MV-4-11 (cell line): ENCODE results near the gene KIF2C.
A peak's percentile ranks its signal among the peaks of the same experiment; 100 is the strongest.
"Not testable (repeated sequence)": the region's sequence is repeated elsewhere in the genome, so short reads cannot be mapped to it uniquely, and the experiment has no call there.

Source experiments
- DNase-seq: peaks from one replicate; lab custom pipeline; 2025; lab: John Stamatoyannopoulos, UW

The KIF2C gene

GRCh38 chr1:44719318-44719717 lies 20.3 kb upstream of the KIF2C start:
- no peak for DNase-seq

DNA sequence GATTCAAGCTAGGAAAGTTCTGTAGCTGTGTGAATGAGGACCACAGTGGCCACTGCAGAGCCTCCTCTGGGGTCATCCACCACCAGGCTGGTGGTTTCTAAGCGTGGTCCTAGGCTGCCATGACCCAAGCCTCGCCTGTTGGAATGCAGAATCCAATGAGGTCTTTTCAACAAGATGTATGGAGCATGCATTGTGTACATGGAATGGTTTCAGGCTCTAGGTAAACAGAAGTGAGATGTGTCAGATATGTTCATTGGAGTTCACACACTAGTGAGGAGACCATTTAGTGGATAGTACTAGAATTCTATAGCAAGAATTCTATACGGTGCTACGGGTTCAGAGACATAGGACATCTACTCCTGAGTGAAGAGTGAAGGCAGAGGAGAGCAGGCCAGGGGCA lies 19.4 kb upstream of the KIF2C start:
- DNase-seq, result no peak

GRCh38 chr1:44721485-44722361 lies 17.9 kb upstream of the KIF2C start:
- DNase-seq, result peak; percentile 100

GRCh38 chr1:44723064-44723463 lies 16.6 kb upstream of the KIF2C start:
- no peak for DNase-seq

GRCh38 chr1:44723496-44724295 lies 15.9 kb upstream of the KIF2C start:
- peak; percentile 99 for DNase-seq

DNA sequence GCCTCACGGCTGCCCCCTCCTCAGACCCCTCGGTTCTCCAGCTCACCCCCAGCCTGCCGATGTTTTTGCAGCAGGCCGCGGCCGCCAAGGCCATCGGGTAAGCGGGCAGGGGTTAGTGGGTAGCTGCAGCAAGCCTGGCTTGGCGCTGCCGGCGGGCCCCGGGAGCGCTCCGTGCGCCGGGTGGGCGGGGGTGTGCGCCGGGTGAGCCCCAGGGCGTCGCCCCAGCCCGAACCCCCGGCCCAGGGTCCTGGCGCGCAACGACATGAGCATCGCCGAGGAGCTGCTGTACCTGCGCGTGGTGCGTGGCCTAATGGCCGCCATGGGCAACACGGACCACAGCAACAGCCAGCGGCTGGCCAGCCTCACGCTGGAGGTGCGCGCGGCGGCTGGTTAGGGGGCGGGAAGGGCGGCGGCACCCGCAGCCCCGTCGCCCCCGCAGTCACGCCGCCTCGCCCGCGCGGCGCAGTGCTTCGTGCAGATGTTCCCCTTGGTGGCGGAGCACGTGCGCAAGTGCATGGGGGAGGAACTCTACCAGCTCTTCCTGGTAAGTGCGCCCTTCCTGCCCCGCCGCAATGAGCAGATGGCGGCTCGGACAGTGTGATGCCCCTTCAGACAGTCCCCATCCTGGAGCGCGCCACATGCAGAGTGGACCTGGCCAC lies 15.2 kb upstream of the KIF2C start:
- peak; percentile 9 for DNase-seq

- DNase-seq, result no peak
Observed at GRCh38 chr1:44724955-44725698, 14.5 kb upstream of the KIF2C start.

GRCh38 chr1:44730741-44731512 lies 8.7 kb upstream of the KIF2C start, which contains the start of gene RNU5D-1:
Gene RNU5D-1, minus strand, starts transcription at chr1:44731170.
- DNase-seq, result peak; percentile 100

DNA sequence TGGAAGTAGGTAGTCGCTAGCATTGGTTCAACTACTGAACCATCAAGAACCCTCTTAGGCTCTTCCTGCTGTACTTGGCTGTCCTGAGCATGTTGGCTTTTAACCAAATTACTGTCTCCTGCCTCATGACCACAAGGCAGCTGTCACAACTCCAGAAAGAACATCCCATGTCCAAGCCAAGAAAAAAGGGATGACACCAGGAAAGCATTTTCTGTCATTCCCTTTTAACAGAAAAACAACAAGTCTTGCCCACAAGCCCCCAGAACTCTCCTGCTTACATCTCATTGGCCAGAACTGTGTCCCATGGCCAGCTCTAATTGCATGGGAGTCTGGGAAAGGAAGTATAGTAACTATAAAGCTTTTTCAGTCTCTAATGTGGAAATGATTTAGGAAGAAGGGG lies 6.3 kb upstream of the KIF2C start:
- DNase-seq, result no peak

DNA sequence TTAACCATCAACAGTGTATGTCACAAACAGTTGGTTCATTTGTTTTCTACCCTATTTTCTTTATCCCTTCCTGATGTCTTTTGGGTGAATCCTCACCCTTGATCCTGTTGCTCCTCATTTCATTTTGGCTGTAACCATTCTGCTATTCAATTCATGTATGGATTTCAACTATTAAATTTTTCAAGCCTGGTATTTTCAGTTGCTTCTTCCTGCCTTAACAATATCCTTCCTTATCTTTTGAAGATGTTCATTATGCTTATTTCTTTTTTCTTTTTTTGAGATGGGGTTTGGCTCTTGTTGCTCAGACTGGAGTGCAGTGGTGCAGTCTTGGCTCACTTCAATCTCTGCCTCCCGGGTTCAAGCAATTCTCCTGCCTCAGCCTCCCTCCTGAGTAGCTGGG lies 5.9 kb upstream of the KIF2C start:
- no peak for DNase-seq

DNA sequence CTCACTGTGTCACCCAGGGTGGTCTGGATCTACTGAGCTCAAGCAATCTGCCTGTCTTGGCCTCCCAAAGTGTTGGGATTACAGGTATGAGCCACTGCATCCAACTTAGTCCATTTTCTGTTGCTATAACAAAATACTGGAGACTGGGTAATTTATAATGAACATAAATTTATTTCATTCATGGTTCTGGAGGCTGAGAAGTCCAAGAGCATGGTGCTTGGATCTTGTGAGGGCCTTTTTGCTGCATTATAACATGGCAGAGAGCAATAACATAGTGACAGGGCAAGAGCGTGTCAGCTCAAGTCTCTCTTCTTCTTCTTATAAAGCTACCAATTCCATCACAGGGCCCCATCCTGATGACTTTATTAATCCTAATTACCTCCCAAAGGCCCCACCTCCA lies 3.6 kb upstream of the KIF2C start:
- no peak for DNase-seq

- DNase-seq, result not testable (repeated sequence)
Observed at GRCh38 chr1:44738953-44739306, 707 bp upstream of the KIF2C start.

GRCh38 chr1:44740179-44740617 lies 561 bp downstream of the KIF2C start:
- no peak for DNase-seq

DNA sequence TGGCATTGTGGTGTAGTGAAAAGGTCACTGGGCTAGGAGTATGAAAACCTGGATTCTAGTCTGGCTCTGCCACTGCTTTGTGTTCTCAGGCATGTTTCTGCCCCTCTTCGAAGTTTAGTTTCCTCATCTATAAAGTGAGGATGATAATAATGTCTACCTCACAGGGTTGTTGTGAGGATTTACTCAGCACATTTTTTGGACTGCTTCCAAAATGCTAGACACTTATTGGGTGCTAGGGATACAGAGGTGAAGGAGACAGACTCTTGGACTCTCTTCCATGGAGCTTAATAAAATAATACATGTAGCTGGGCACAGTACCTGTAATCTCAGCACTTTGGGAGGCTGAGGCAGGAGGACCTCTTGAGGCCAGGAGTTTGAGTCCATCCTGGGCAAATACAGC lies 3.6 kb downstream of the KIF2C start:
- DNase-seq, result no peak

GRCh38 chr1:44747878-44748277 lies 8.2 kb downstream of the KIF2C start:
- peak; percentile 36 for DNase-seq

DNA sequence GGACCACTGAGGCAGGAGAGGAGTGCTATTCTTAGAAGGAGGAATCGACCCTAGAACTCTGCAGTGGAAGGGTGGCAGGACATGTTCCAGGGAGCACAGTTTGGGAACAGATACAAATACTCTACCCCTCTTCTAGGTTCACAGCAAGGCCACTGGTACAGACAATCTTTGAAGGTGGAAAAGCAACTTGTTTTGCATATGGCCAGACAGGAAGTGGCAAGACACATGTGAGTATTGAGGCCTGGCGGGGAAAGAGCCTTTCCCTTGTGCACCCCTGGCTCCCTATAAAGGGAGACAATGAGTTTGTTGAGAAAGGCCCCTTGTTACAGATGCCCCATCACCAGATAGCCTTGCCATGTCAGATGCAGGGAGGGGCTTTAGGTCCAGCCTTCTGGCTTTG lies 17.8 kb downstream of the KIF2C start:
- DNase-seq, result no peak

DNA sequence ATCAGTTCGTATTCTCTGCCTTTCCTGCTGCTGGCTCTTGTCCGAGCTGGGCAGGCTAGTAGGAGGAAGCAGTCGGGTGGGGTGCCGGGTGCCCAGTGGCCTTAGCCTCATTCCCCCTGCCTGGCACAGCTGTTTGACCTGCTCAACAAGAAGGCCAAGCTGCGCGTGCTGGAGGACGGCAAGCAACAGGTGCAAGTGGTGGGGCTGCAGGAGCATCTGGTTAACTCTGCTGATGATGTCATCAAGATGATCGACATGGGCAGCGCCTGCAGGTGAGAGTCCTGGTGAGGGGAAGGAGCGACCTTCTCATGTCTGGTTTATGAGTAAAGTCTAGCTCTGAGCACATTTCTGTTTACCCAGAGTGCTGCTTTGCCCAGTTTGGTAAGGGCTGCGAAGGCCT lies 19.4 kb downstream of the KIF2C start:
- DNase-seq, result no peak

DNA sequence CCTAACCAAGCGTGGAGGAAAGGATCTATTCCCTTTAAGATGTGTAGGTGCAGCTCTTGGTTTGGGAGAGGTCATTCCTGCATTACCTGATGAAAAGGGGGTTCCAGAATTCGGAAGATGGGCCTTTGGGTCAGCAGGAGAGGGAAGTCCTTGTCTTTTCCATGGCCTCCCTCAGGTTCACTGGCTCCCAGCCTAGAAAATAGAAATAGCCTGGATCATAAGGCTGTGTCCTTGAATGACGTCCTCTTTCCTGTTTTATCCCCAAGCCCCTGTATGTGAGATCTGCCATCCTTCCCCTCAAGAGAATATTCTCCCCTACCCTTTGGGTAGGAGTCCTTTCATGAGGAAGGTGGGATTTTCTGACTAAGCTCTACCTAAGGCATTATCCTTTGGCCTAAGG lies 21.2 kb downstream of the KIF2C start:
- DNase-seq, result no peak

- not testable (repeated sequence) for DNase-seq
Observed at GRCh38 chr1:44766421-44766820, 26.8 kb downstream of the KIF2C start.

GRCh38 chr1:44775078-44775929 lies 35.7 kb downstream of the KIF2C start, which contains the start of gene RPS8:
Gene RPS8, plus strand, starts transcription at chr1:44775540. Its CDS starts 57 bp downstream, at chr1:44775597.
- peak; percentile 92 for DNase-seq
